GM18861 (cell line): ENCODE results near the gene PYGM.

Source experiments
- ATAC-seq: cut with Tn5 transposase; IDR thresholded peaks from one replicate; pipeline ENCODE4 v1.9.1; 2021; ENCODE audit not compliant: unreplicated experiment

PYGM gene

GRCh38 chr11:64791781-64792291 lies 32.1 kb upstream of the PYGM start:
- ATAC-seq = no peak

GRCh38 chr11:64790205-64791095 lies 30.7 kb upstream of the PYGM start:
- ATAC-seq = no peak

- ATAC-seq = no peak
These were observed 29.8 kb upstream of the PYGM start for GRCh38 chr11:64789331-64790204.

- ATAC-seq = no peak
These were observed 28.8 kb upstream of the PYGM start for GRCh38 chr11:64788321-64789215.

- no peak for ATAC-seq
These were observed 27.9 kb upstream of the PYGM start for GRCh38 chr11:64787526-64788320.

- no peak for ATAC-seq
These were observed 26.5 kb upstream of the PYGM start for GRCh38 chr11:64786308-64786707.

GRCh38 chr11:64784813-64785581 lies 25.2 kb upstream of the PYGM start:
- no peak for ATAC-seq

- peak; percentile 60 for ATAC-seq
These were observed 18.9 kb upstream of the PYGM start, which contains the start of gene SF1 for GRCh38 chr11:64778473-64779298. Gene SF1 (minus strand): TSS chr11:64778542. CDS start chr11:64778392, 150 bp downstream.

GRCh38 chr11:64778223-64778472 lies 18.4 kb upstream of the PYGM start:
- ATAC-seq = no peak

- ATAC-seq = no peak
These were observed 17.9 kb upstream of the PYGM start for GRCh38 chr11:64777449-64778222.

- no peak for ATAC-seq
These were observed 17.1 kb upstream of the PYGM start for GRCh38 chr11:64776875-64777274.

- ATAC-seq = no peak
These were observed 16.7 kb upstream of the PYGM start for GRCh38 chr11:64776425-64776824.

- no peak for ATAC-seq
These were observed 14.4 kb upstream of the PYGM start for GRCh38 chr11:64774144-64774543.

GRCh38 chr11:64772303-64773018 lies 12.7 kb upstream of the PYGM start:
- no peak for ATAC-seq

- ATAC-seq = no peak
These were observed 12.1 kb upstream of the PYGM start for GRCh38 chr11:64771861-64772260.

GRCh38 chr11:64770120-64770519 lies 10.3 kb upstream of the PYGM start:
- no peak for ATAC-seq

- no peak for ATAC-seq
These were observed 9.5 kb upstream of the PYGM start for GRCh38 chr11:64769283-64769682.
